ENCODE results near the gene ZNF433. TPM values are rescaled to one million over a fixed set of nuclear protein-coding genes. Genes with fewer than 3 reads are reported as not detected.

The ZNF433 gene
- total RNA-seq, 1 donor from 2014 or later, result 3.4 TPM

GRCh38 chr19:12055784-12056183 lies 20.3 kb upstream of the ZNF433 start:
- intact Hi-C loops (cut with micrococcal nuclease), result no loop called here
- Histone ChIP-seq H3K9me3 (replicated peaks) (no peaks in the 10 kb centered on the region), H3K4me3 (no peak overlapping the region), H3K36me3 (no peaks in the 10 kb centered on the region), H3K27ac (replicated peaks) (no peak overlapping the region), H3K27me3 (ENCODE audit: low read depth) (peaks cover 7% of the 10 kb centered on the region), H3K4me1 (peaks cover 16% of the 10 kb centered on the region)
- no peak for DNase-seq
- no peak for TF ChIP-seq CTCF (IDR thresholded peaks at IDR 0.05; ENCODE audit: borderline replicate concordance)

- Histone ChIP-seq H3K36me3 (no peaks in the 10 kb centered on the region), H3K27ac (replicated peaks) (peak within 1 kb of the TSS; percentile 82), H3K4me1 (peaks cover 14% of the 10 kb centered on the region), H3K27me3 (ENCODE audit: low read depth) (peaks cover 7% of the 10 kb centered on the region), H3K9me3 (replicated peaks) (no peaks in the 10 kb centered on the region), H3K4me3 (peak within 1 kb of the TSS; percentile 84)
- DNase-seq, result peak; percentile 91
- intact Hi-C loops (cut with micrococcal nuclease), result no loop called here
- peak; percentile 32 for TF ChIP-seq CTCF (IDR thresholded peaks at IDR 0.05; ENCODE audit: borderline replicate concordance)
Observed at GRCh38 chr19:12052497-12053169, 17.2 kb upstream of the ZNF433 start, which contains the start of gene ZNF878. Gene ZNF878 (minus strand): TSS chr19:12052961. CDS start chr19:12052801, 160 bp downstream.

- Histone ChIP-seq H3K27ac (replicated peaks) (peak overlapping the region; percentile 82), H3K27me3 (ENCODE audit: low read depth) (peaks cover 7% of the 10 kb centered on the region), H3K36me3 (no peaks in the 10 kb centered on the region), H3K4me3 (peak overlapping the region; percentile 84), H3K4me1 (peaks cover 14% of the 10 kb centered on the region), H3K9me3 (replicated peaks) (no peaks in the 10 kb centered on the region)
- no peak for DNase-seq
- TF ChIP-seq CTCF (IDR thresholded peaks at IDR 0.05; ENCODE audit: borderline replicate concordance), result no peak
- intact Hi-C loops (cut with micrococcal nuclease), result no loop called here
Observed at GRCh38 chr19:12052091-12052496, 16.6 kb upstream of the ZNF433 start.

GRCh38 chr19:12047868-12048267 lies 12.4 kb upstream of the ZNF433 start:
- peaks cover 31% of the 10 kb centered on the region for H3K36me3 ChIP-seq
- H3K27ac ChIP-seq (replicated peaks), result no peak overlapping the region
- peaks cover 28% of the 10 kb centered on the region for H3K9me3 ChIP-seq (replicated peaks)
- peaks cover 14% of the 10 kb centered on the region for H3K4me1 ChIP-seq
- intact Hi-C loops (cut with micrococcal nuclease), result no loop called here
- H3K4me3 ChIP-seq, result no peak overlapping the region
- TF ChIP-seq CTCF (IDR thresholded peaks at IDR 0.05; ENCODE audit: borderline replicate concordance), result no peak
- H3K27me3 ChIP-seq (ENCODE audit: low read depth), result no peaks in the 10 kb centered on the region
- DNase-seq, result no peak

GRCh38 chr19:12043752-12044422 lies 8.4 kb upstream of the ZNF433 start:
- Histone ChIP-seq H3K4me1 (no peaks in the 10 kb centered on the region), H3K4me3 (no peak overlapping the region), H3K9me3 (replicated peaks) (peaks cover 41% of the 10 kb centered on the region), H3K27me3 (ENCODE audit: low read depth) (no peaks in the 10 kb centered on the region), H3K27ac (replicated peaks) (no peak overlapping the region), H3K36me3 (peaks cover 35% of the 10 kb centered on the region)
- no peak for DNase-seq
- intact Hi-C loops (cut with micrococcal nuclease), result no loop called here
- no peak for TF ChIP-seq CTCF (IDR thresholded peaks at IDR 0.05; ENCODE audit: borderline replicate concordance)
